HepG2 (cell line): ENCODE data around the gene PTPN12. TPM values are rescaled to one million over a fixed set of nuclear protein-coding genes. Genes with fewer than 3 reads are reported as not detected.

ENCODE experiments used
- ARNTL ChIP-seq: sonication (generic); formaldehyde crosslinking; IDR thresholded peaks from 2 replicates; pipeline ENCODE4 v1.4.0; 2020; ENCODE audit warnings: mild to moderate bottlenecking, missing genetic modification reagents
- EHMT2 ChIP-seq: fragments of 200-600 bp; sonication (generic); IDR thresholded peaks from 2 replicates; pipeline ENCODE4 v1.7.0; 2017; ENCODE audit warnings: antibody characterized with exemption, low read depth, low read length, borderline replicate concordance
- KLF6 ChIP-seq: IDR thresholded peaks from 2 replicates; pipeline ENCODE4 v1.8.0; 2016; ENCODE audit warnings: missing biosample characterization, missing genetic modification reagents
- NFIB ChIP-seq: sonication (generic); formaldehyde crosslinking; IDR thresholded peaks from 2 replicates; pipeline ENCODE4 v1.9.0; 2021; ENCODE audit warnings: missing genetic modification reagents, mild to moderate bottlenecking, borderline replicate concordance
- NR1H2 ChIP-seq: sonication (generic); formaldehyde crosslinking; IDR thresholded peaks from 2 replicates; pipeline ENCODE4 v1.8.1; 2022; ENCODE audit warnings: low read depth, missing genetic modification reagents, borderline replicate concordance
- PLRG1 ChIP-seq: fragments of 450-650 bp; conservative IDR thresholded peaks from 2 replicates; pipeline ENCODE4 v1.6.1; 2016
- POGZ ChIP-seq: sonication (generic); formaldehyde crosslinking; IDR thresholded peaks from 2 replicates; pipeline ENCODE4 v1.4.0; 2020; ENCODE audit warnings: mild to moderate bottlenecking, missing genetic modification reagents
- REPIN1 ChIP-seq: sonication (generic); formaldehyde crosslinking; IDR thresholded peaks from 2 replicates; pipeline ENCODE4 v1.8.0; 2022; ENCODE audit warnings: missing genetic modification reagents, low read depth, mild to moderate bottlenecking, borderline replicate concordance
- SNRNP70 ChIP-seq: fragments of 200-400 bp; formaldehyde crosslinking; IDR thresholded peaks from 2 replicates; pipeline ENCODE4 v1.6.1; 2017; ENCODE audit warnings: mild to moderate bottlenecking, low read depth, low read length, moderate library complexity
- ZHX2 ChIP-seq, 2 experiments: sonication (generic) in 1 of 2; formaldehyde crosslinking in 1 of 2; IDR thresholded peaks; 2 replicates each; pipeline versions ENCODE4 v1.6.1 to v1.9.0; 2014 to 2022; ENCODE audit warnings: antibody characterized with exemption in 1 of 2, borderline replicate concordance in 1 of 2, inconsistent platforms in 1 of 2, low read depth in 1 of 2, missing genetic modification reagents in 1 of 2
- ZMAT3 ChIP-seq: sonication (generic); formaldehyde crosslinking; conservative IDR thresholded peaks from 2 replicates; pipeline ENCODE4 v1.7.0; 2021; ENCODE audit warnings: missing genetic modification reagents
- polyA plus RNA-seq, 8 experiments: library from polyadenylated mRNA; depleted of rRNA in 3 of 8; stranded (reverse) in 7 of 8; unstranded in 1 of 8; fragments of >200 nt; fragmentation: Illumina TruSeq in 4 of 8; extraction: Trizol in 4 of 8; gene quantifications; 2 replicates each; pipeline versions ENCODE4 v1.2.1 to v1.2.3, GENCODE V29; 2011 to 2016; ENCODE audit warnings: low read depth in 4 of 8, missing spikeins in 1 of 8, mixed read lengths in 1 of 8; ENCODE audit not compliant: insufficient read depth in 1 of 8
- total RNA-seq, 5 experiments: library from RNA; depleted of rRNA; stranded (reverse); fragments of >200 nt; fragmentation: Illumina TruSeq; extraction: Trizol; gene quantifications; 2 replicates each; pipeline ENCODE4 v1.2.3, GENCODE V29; 2016; ENCODE audit warnings: low read depth in 1 of 5
- TF ChIP-seq, protein P1 (sequence below): sonication (generic); formaldehyde crosslinking; IDR thresholded peaks from 2 replicates; pipeline ENCODE4 v1.8.1; 2023; ENCODE audit warnings: mild to moderate bottlenecking, missing genetic modification reagents
- TF ChIP-seq, protein P2 (sequence below): sonication (generic); formaldehyde crosslinking; IDR thresholded peaks from 2 replicates; pipeline ENCODE4 v1.5.1; 2020; ENCODE audit warnings: mild to moderate bottlenecking, missing genetic modification reagents

Gene PTPN12
- total and polyA plus RNA-seq, 2 of the 13 experiments (the other 11 are each of a cell fraction or from before 2014, with no cell fraction given): 22.9 to 56.8 TPM

- TF ChIP-seq ZHX2 (IDR thresholded peaks at IDR 0.05; ENCODE audit: low read depth) (no peak), ZHX2 (CRISPR knock-in tag; IDR thresholded peaks at IDR 0.05; ENCODE audit: borderline replicate concordance) (no peak), REPIN1 (CRISPR knock-in tag) (no peak), SNRNP70 (no peak), KLF6 (CRISPR knock-in tag) (no peak), NFIB (no peak), POGZ (CRISPR knock-in tag) (peak; percentile 70; the same call in 1 of the 2 replicates), NR1H2 (CRISPR knock-in tag) (no peak), EHMT2 (no peak), PLRG1 (no peak), ZMAT3 (no peak), ARNTL (no peak)
- TF ChIP-seq, protein P1, sequence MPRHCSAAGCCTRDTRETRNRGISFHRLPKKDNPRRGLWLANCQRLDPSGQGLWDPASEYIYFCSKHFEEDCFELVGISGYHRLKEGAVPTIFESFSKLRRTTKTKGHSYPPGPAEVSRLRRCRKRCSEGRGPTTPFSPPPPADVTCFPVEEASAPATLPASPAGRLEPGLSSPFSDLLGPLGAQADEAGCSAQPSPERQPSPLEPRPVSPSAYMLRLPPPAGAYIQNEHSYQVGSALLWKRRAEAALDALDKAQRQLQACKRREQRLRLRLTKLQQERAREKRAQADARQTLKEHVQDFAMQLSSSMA (CRISPR knock-in tag): no peak
- TF ChIP-seq, protein P2, sequence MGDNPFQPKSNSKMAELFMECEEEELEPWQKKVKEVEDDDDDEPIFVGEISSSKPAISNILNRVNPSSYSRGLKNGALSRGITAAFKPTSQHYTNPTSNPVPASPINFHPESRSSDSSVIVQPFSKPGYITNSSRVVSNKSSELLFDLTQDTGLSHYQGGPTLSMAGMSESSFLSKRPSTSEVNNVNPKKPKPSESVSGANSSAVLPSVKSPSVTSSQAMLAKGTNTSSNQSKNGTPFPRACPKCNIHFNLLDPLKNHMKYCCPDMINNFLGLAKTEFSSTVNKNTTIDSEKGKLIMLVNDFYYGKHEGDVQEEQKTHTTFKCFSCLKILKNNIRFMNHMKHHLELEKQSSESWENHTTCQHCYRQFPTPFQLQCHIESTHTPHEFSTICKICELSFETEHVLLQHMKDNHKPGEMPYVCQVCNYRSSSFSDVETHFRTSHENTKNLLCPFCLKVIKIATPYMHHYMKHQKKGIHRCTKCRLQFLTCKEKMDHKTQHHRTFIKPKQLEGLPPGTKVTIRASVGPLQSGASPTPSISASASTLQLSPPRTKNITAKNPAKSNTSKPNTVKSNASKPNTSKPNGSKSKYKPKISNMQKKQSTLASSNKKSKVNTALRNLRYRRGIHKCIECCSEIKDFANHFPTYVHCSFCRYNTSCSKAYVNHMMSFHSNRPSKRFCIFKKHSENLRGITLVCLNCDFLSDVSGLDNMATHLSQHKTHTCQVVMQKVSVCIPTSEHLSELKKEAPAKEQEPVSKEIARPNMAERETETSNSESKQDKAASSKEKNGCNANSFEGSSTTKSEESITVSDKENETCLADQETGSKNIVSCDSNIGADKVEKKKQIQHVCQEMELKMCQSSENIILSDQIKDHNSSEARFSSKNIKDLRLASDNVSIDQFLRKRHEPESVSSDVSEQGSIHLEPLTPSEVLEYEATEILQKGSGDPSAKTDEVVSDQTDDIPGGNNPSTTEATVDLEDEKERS: no peak
Observed at GRCh38 chr7:77538281-77539212, 1.5 kb downstream of the PTPN12 start (continued).
